ENCODE data around the gene SLC2A4RG. TPM values are rescaled to one million over a fixed set of nuclear protein-coding genes. Genes with fewer than 3 reads are reported as not detected.

Gene SLC2A4RG
- polyA plus RNA-seq, 4 donors, result 11.6 to 69.9 (median 17.6) TPM

GRCh38 chr20:63741676-63742380, 2.3 kb downstream of the SLC2A4RG start:
- WGBS, 3 donors, result 84 to 87% (median 86%) methylated on average over 27 to 30 of the region's 30 CpGs
- H3K4me1 ChIP-seq (ENCODE audit: control insufficient read depth in 3 of 3, insufficient read depth in 2 of 3, low read depth in 1 of 3, low read length in 2 of 3), result peaks cover 1 to 30% (median 4%) of the 10 kb centered on the region in 3 donors
- H3K27ac ChIP-seq (ENCODE audit: low read depth in 1 of 3, low read length in 2 of 3), result peak overlapping the region in 2 of 3 donors; percentile 47 to 99

GRCh38 chr20:63742381-63743024, 2.9 kb downstream of the SLC2A4RG start:
- Histone ChIP-seq H3K4me3 (ENCODE audit: low read depth in 1 of 3, low read length in 3 of 3) (no peak overlapping the region), H3K36me3 (ENCODE audit: control insufficient read depth in 3 of 3, insufficient read depth in 2 of 3, low read depth in 1 of 3, low read length in 3 of 3) (peaks cover 0 to 45% (median 0%) of the 10 kb centered on the region in 3 donors), H3K4me1 (ENCODE audit: control insufficient read depth in 3 of 3, insufficient read depth in 2 of 3, low read depth in 1 of 3, low read length in 2 of 3) (peaks cover 1 to 27% (median 4%) of the 10 kb centered on the region in 3 donors), H3K9me3 (ENCODE audit: control insufficient read depth in 2 of 2, insufficient read depth in 1 of 2, low read depth in 1 of 2, low read length in 1 of 2) (no peaks in the 10 kb centered on the region), H3K27ac (ENCODE audit: low read depth in 1 of 3, low read length in 2 of 3) (no peak overlapping the region), H3K27me3 (ENCODE audit: control insufficient read depth in 3 of 3, insufficient read depth in 3 of 3, low read length in 3 of 3) (no peaks in the 10 kb centered on the region)
- no peak for DNase-seq
- no peak for FAIRE-seq
- WGBS, 3 donors, result 90 to 93% (median 90%) methylated on average over 31 to 37 of the region's 37 CpGs

More at GRCh38 chr20:63741676-63742380, 2.3 kb downstream of the SLC2A4RG start:
- no peaks in the 10 kb centered on the region for H3K9me3 ChIP-seq (ENCODE audit: control insufficient read depth in 2 of 2, insufficient read depth in 1 of 2, low read depth in 1 of 2, low read length in 1 of 2)
- no peak for DNase-seq
- H3K4me3 ChIP-seq (ENCODE audit: low read depth in 1 of 3, low read length in 3 of 3), result peak overlapping the region in 1 of 3 donors; percentile 78
- no peaks in the 10 kb centered on the region for H3K27me3 ChIP-seq (ENCODE audit: control insufficient read depth in 3 of 3, insufficient read depth in 3 of 3, low read length in 3 of 3)
- FAIRE-seq, result no peak
- H3K36me3 ChIP-seq (ENCODE audit: control insufficient read depth in 3 of 3, insufficient read depth in 2 of 3, low read depth in 1 of 3, low read length in 3 of 3), result peaks cover 0 to 48% (median 0%) of the 10 kb centered on the region in 3 donors

- Histone ChIP-seq H3K4me3 (ENCODE audit: low read depth in 1 of 3, low read length in 3 of 3) (no peak overlapping the region), H3K36me3 (ENCODE audit: control insufficient read depth in 3 of 3, insufficient read depth in 2 of 3, low read depth in 1 of 3, low read length in 3 of 3) (peaks cover 0 to 45% (median 0%) of the 10 kb centered on the region in 3 donors), H3K27me3 (ENCODE audit: control insufficient read depth in 3 of 3, insufficient read depth in 3 of 3, low read length in 3 of 3) (no peaks in the 10 kb centered on the region), H3K27ac (ENCODE audit: low read depth in 1 of 3, low read length in 2 of 3) (no peak overlapping the region), H3K4me1 (ENCODE audit: control insufficient read depth in 3 of 3, insufficient read depth in 2 of 3, low read depth in 1 of 3, low read length in 2 of 3) (peaks cover 0 to 22% (median 2%) of the 10 kb centered on the region in 3 donors), H3K9me3 (ENCODE audit: control insufficient read depth in 2 of 2, insufficient read depth in 1 of 2, low read depth in 1 of 2, low read length in 1 of 2) (no peaks in the 10 kb centered on the region)
- 89 to 91% (median 90%) methylated on average over 31 of the region's 31 CpGs for WGBS, 3 donors
- FAIRE-seq, result no peak
- no peak for DNase-seq
Measured at GRCh38 chr20:63743210-63743970, 3.8 kb downstream of the SLC2A4RG start.

GRCh38 chr20:63744158-63744557, 4.6 kb downstream of the SLC2A4RG start:
- no peaks in the 10 kb centered on the region for H3K9me3 ChIP-seq (ENCODE audit: control insufficient read depth in 2 of 2, insufficient read depth in 1 of 2, low read depth in 1 of 2, low read length in 1 of 2)
- H3K4me3 ChIP-seq (ENCODE audit: low read depth in 1 of 3, low read length in 3 of 3), result no peak overlapping the region
- H3K27me3 ChIP-seq (ENCODE audit: control insufficient read depth in 3 of 3, insufficient read depth in 3 of 3, low read length in 3 of 3), result no peaks in the 10 kb centered on the region
- DNase-seq, result no peak
- peaks cover 0 to 14% (median 0%) of the 10 kb centered on the region in 3 donors for H3K4me1 ChIP-seq (ENCODE audit: control insufficient read depth in 3 of 3, insufficient read depth in 2 of 3, low read depth in 1 of 3, low read length in 2 of 3)
- FAIRE-seq, result no peak
- WGBS, 3 donors, result 70 to 77% (median 73%) methylated on average over 4 of the region's 4 CpGs
- H3K27ac ChIP-seq (ENCODE audit: low read depth in 1 of 3, low read length in 2 of 3), result no peak overlapping the region
- H3K36me3 ChIP-seq (ENCODE audit: control insufficient read depth in 3 of 3, insufficient read depth in 2 of 3, low read depth in 1 of 3, low read length in 3 of 3), result peaks cover 0 to 45% (median 0%) of the 10 kb centered on the region in 3 donors

GRCh38 chr20:63744574-63745423, 5.2 kb downstream of the SLC2A4RG start:
- Histone ChIP-seq H3K4me3 (ENCODE audit: low read depth in 1 of 3, low read length in 3 of 3) (no peak overlapping the region), H3K36me3 (ENCODE audit: control insufficient read depth in 3 of 3, insufficient read depth in 2 of 3, low read depth in 1 of 3, low read length in 3 of 3) (peaks cover 0 to 47% (median 0%) of the 10 kb centered on the region in 3 donors), H3K4me1 (ENCODE audit: control insufficient read depth in 3 of 3, insufficient read depth in 2 of 3, low read depth in 1 of 3, low read length in 2 of 3) (peaks cover 0 to 14% (median 0%) of the 10 kb centered on the region in 3 donors), H3K9me3 (ENCODE audit: control insufficient read depth in 2 of 2, insufficient read depth in 1 of 2, low read depth in 1 of 2, low read length in 1 of 2) (no peaks in the 10 kb centered on the region), H3K27me3 (ENCODE audit: control insufficient read depth in 3 of 3, insufficient read depth in 3 of 3, low read length in 3 of 3) (no peaks in the 10 kb centered on the region), H3K27ac (ENCODE audit: low read depth in 1 of 3, low read length in 2 of 3) (no peak overlapping the region)
- FAIRE-seq, result no peak
- no peak for DNase-seq
- WGBS, 3 donors, result 59 to 78% (median 77%) methylated on average over 25 of the region's 25 CpGs

- Histone ChIP-seq H3K36me3 (ENCODE audit: control insufficient read depth in 3 of 3, insufficient read depth in 2 of 3, low read depth in 1 of 3, low read length in 3 of 3) (peaks cover 0 to 49% (median 0%) of the 10 kb centered on the region in 3 donors), H3K4me3 (ENCODE audit: low read depth in 1 of 3, low read length in 3 of 3) (no peak overlapping the region), H3K27ac (ENCODE audit: low read depth in 1 of 3, low read length in 2 of 3) (no peak overlapping the region), H3K27me3 (ENCODE audit: control insufficient read depth in 3 of 3, insufficient read depth in 3 of 3, low read length in 3 of 3) (no peaks in the 10 kb centered on the region), H3K9me3 (ENCODE audit: control insufficient read depth in 2 of 2, insufficient read depth in 1 of 2, low read depth in 1 of 2, low read length in 1 of 2) (no peaks in the 10 kb centered on the region), H3K4me1 (ENCODE audit: control insufficient read depth in 3 of 3, insufficient read depth in 2 of 3, low read depth in 1 of 3, low read length in 2 of 3) (peaks cover 0 to 14% (median 0%) of the 10 kb centered on the region in 3 donors)
- DNase-seq (no peak), FAIRE-seq (no peak)
- WGBS, 3 donors, result 80 to 90% (median 83%) methylated on average over 14 to 15 of the region's 15 CpGs
Measured at GRCh38 chr20:63745424-63745805, 5.8 kb downstream of the SLC2A4RG start.

GRCh38 chr20:63745961-63746731, 6.6 kb downstream of the SLC2A4RG start:
- no peak for DNase-seq
- Histone ChIP-seq H3K27me3 (ENCODE audit: control insufficient read depth in 3 of 3, insufficient read depth in 3 of 3, low read length in 3 of 3) (no peaks in the 10 kb centered on the region), H3K4me1 (ENCODE audit: control insufficient read depth in 3 of 3, insufficient read depth in 2 of 3, low read depth in 1 of 3, low read length in 2 of 3) (peaks cover 0 to 11% (median 0%) of the 10 kb centered on the region in 3 donors), H3K27ac (ENCODE audit: low read depth in 1 of 3, low read length in 2 of 3) (no peak overlapping the region), H3K9me3 (ENCODE audit: control insufficient read depth in 2 of 2, insufficient read depth in 1 of 2, low read depth in 1 of 2, low read length in 1 of 2) (no peaks in the 10 kb centered on the region), H3K4me3 (ENCODE audit: low read depth in 1 of 3, low read length in 3 of 3) (no peak overlapping the region), H3K36me3 (ENCODE audit: control insufficient read depth in 3 of 3, insufficient read depth in 2 of 3, low read depth in 1 of 3, low read length in 3 of 3) (peaks cover 0 to 48% (median 0%) of the 10 kb centered on the region in 3 donors)
- WGBS, 3 donors, result 74 to 88% (median 80%) methylated on average over 24 to 26 of the region's 26 CpGs
- no peak for FAIRE-seq

All from small intestine (tissue), 7 donors.